HepG2 (cell line): ENCODE data around the gene ATP5F1E. TPM values are rescaled to one million over a fixed set of nuclear protein-coding genes. Genes with fewer than 3 reads are reported as not detected.
A peak's percentile ranks its signal among the peaks of the same experiment; 100 is the strongest.

Experiments
- AKNA ChIP-seq: sonication (generic); formaldehyde crosslinking; IDR thresholded peaks from 2 replicates; pipeline ENCODE4 v1.4.0; 2020; ENCODE audit warnings: missing genetic modification reagents, borderline replicate concordance
- ATM ChIP-seq: fragments of 450-650 bp; IDR thresholded peaks from 2 replicates; pipeline ENCODE4 v1.7.1; 2017; ENCODE audit warnings: mild to moderate bottlenecking, borderline replicate concordance
- EP300 ChIP-seq, 3 experiments: sonication (generic) in 1 of 3; formaldehyde crosslinking in 1 of 3; IDR thresholded peaks; 2 replicates each; pipeline versions ENCODE4 v1.5.1 to v1.6.1; 2011 to 2020; ENCODE audit warnings: low read depth in 2 of 3, low read length in 2 of 3, borderline replicate concordance in 1 of 3, improper control_type of control experiment in 1 of 3, mild to moderate bottlenecking in 1 of 3, missing genetic modification reagents in 1 of 3, moderate library complexity in 1 of 3
- HDAC1 ChIP-seq: sonication (generic); formaldehyde crosslinking; IDR thresholded peaks from 2 replicates; pipeline ENCODE4 v1.5.1; 2020; ENCODE audit warnings: mild to moderate bottlenecking, missing genetic modification reagents
- HOXA3 ChIP-seq: sonication (generic); formaldehyde crosslinking; IDR thresholded peaks from 2 replicates; pipeline ENCODE4 v1.5.0; 2020; ENCODE audit warnings: missing genetic modification reagents
- U2AF1 ChIP-seq: fragments of 200-400 bp; formaldehyde crosslinking; optimal IDR thresholded peaks from 2 replicates; pipeline ENCODE3; 2017; ENCODE audit warnings: mild to moderate bottlenecking, low read depth, low read length
- ZHX2 ChIP-seq, 2 experiments: sonication (generic) in 1 of 2; formaldehyde crosslinking in 1 of 2; IDR thresholded peaks; 2 replicates each; pipeline versions ENCODE4 v1.6.1 to v1.9.0; 2014 to 2022; ENCODE audit warnings: antibody characterized with exemption in 1 of 2, borderline replicate concordance in 1 of 2, inconsistent platforms in 1 of 2, low read depth in 1 of 2, missing genetic modification reagents in 1 of 2
- ZNF34 ChIP-seq: sonication (generic); formaldehyde crosslinking; IDR thresholded peaks from 2 replicates; pipeline ENCODE4 v1.4.0; 2020; ENCODE audit warnings: mild to moderate bottlenecking, missing genetic modification reagents, borderline replicate concordance
- ZNF567 ChIP-seq: sonication (generic); formaldehyde crosslinking; IDR thresholded peaks from 2 replicates; pipeline ENCODE4 v1.8.1; 2023; ENCODE audit warnings: mild to moderate bottlenecking, missing genetic modification reagents, borderline replicate concordance
- ZNF687 ChIP-seq: sonication (generic); formaldehyde crosslinking; IDR thresholded peaks from 2 replicates; pipeline ENCODE4 v1.5.1; 2020; ENCODE audit warnings: mild to moderate bottlenecking, missing genetic modification reagents, moderate library complexity
- ZSCAN25 ChIP-seq: sonication (generic); formaldehyde crosslinking; IDR thresholded peaks from 2 replicates; pipeline ENCODE4 v1.8.0; 2022; ENCODE audit warnings: mild to moderate bottlenecking, missing genetic modification reagents
- polyA plus RNA-seq, 8 experiments: library from polyadenylated mRNA; depleted of rRNA in 3 of 8; stranded (reverse) in 7 of 8; unstranded in 1 of 8; fragments of >200 nt; fragmentation: Illumina TruSeq in 4 of 8; extraction: Trizol in 4 of 8; gene quantifications; 2 replicates each; pipeline versions ENCODE4 v1.2.1 to v1.2.3, GENCODE V29; 2011 to 2016; ENCODE audit warnings: low read depth in 4 of 8, missing spikeins in 1 of 8, mixed read lengths in 1 of 8; ENCODE audit not compliant: insufficient read depth in 1 of 8
- total RNA-seq, 5 experiments: library from RNA; depleted of rRNA; stranded (reverse); fragments of >200 nt; fragmentation: Illumina TruSeq; extraction: Trizol; gene quantifications; 2 replicates each; pipeline ENCODE4 v1.2.3, GENCODE V29; 2016; ENCODE audit warnings: low read depth in 1 of 5

The ATP5F1E gene
- total and polyA plus RNA-seq, 2 of the 13 experiments (the other 11 are each of a cell fraction or from before 2014, with no cell fraction given) = 121 to 134 TPM

GRCh38 chr20:59017493-59018231, 14.5 kb downstream of the ATP5F1E start (continued):
- TF ChIP-seq AKNA (CRISPR knock-in tag) (no peak), ZNF687 (CRISPR knock-in tag) (peak; percentile 69), ZHX2 (IDR thresholded peaks at IDR 0.05; ENCODE audit: low read depth) (no peak), ZHX2 (CRISPR knock-in tag; IDR thresholded peaks at IDR 0.05; ENCODE audit: borderline replicate concordance) (no peak), EP300 (IDR thresholded peaks at IDR 0.05; ENCODE audit: low read depth in 2 of 2, low read length in 2 of 2) (no peak), EP300 (CRISPR knock-in tag; IDR thresholded peaks at IDR 0.05; ENCODE audit: borderline replicate concordance) (no peak), U2AF1 (peak; percentile 55), ZNF34 (CRISPR knock-in tag) (no peak), ZSCAN25 (CRISPR knock-in tag) (no peak), HDAC1 (CRISPR knock-in tag) (no peak), ZNF567 (0 out of 2 replicates have a peak, but pooled peaks have one; percentile 5), HOXA3 (CRISPR knock-in tag) (no peak), ATM (no peak)
